GM12891 (cell line): ENCODE measurements around the gene IGSF3.
"Not testable (repeated sequence)": the region's sequence is repeated elsewhere in the genome, so short reads cannot be mapped to it uniquely, and the experiment has no call there.

Experiments
- POLR2A ChIP-seq: IDR thresholded peaks from 2 replicates; pipeline ENCODE4 v1.6.1; 2011; ENCODE audit warnings: low read depth, low read length, control low read depth
- TAF1 ChIP-seq: IDR thresholded peaks from 2 replicates; pipeline ENCODE4 v1.6.1; 2011; ENCODE audit warnings: low read depth, low read length, control low read depth

DNA sequence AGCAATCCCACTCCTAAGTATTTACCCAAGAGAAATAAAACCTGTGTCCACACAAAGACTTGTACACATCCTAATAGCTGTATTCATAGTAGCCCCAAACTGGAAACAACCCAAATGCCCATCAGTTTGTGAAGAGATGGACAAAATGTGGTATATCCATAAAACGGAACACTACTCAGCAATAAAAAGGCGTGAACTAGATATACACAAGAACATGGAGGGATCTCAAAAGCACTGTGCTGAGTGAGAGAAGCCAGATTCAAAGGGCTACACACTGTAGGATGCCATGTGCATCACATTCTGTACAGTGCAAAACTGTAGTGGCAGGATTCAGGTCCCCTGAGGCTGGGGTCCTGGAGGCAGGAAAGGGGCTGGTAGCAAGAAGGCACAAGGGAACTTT lies 22.5 kb downstream of the IGSF3 start:
- TF ChIP-seq TAF1, POLR2A: not testable (repeated sequence)
